ENCODE measurements around the gene NXF3.

Gene NXF3, protein sequence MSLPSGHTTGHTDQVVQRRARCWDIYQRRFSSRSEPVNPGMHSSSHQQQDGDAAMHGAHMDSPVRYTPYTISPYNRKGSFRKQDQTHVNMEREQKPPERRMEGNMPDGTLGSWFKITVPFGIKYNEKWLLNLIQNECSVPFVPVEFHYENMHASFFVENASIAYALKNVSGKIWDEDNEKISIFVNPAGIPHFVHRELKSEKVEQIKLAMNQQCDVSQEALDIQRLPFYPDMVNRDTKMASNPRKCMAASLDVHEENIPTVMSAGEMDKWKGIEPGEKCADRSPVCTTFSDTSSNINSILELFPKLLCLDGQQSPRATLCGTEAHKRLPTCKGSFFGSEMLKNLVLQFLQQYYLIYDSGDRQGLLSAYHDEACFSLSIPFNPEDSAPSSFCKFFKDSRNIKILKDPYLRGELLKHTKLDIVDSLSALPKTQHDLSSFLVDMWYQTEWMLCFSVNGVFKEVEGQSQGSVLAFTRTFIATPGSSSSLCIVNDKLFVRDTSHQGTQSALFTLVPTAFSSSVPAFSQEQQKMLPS

GRCh38 chrX:103092942-103093341 lies at the start of gene NXF3:
Gene NXF3 (minus strand): TSS chrX:103093143. CDS start chrX:103093023, 120 bp downstream.
- TF ChIP-seq, protein P1, sequence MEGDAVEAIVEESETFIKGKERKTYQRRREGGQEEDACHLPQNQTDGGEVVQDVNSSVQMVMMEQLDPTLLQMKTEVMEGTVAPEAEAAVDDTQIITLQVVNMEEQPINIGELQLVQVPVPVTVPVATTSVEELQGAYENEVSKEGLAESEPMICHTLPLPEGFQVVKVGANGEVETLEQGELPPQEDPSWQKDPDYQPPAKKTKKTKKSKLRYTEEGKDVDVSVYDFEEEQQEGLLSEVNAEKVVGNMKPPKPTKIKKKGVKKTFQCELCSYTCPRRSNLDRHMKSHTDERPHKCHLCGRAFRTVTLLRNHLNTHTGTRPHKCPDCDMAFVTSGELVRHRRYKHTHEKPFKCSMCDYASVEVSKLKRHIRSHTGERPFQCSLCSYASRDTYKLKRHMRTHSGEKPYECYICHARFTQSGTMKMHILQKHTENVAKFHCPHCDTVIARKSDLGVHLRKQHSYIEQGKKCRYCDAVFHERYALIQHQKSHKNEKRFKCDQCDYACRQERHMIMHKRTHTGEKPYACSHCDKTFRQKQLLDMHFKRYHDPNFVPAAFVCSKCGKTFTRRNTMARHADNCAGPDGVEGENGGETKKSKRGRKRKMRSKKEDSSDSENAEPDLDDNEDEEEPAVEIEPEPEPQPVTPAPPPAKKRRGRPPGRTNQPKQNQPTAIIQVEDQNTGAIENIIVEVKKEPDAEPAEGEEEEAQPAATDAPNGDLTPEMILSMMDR (IDR thresholded peaks at IDR 0.05), result no peak

- TF ChIP-seq, protein P1 (IDR thresholded peaks at IDR 0.05), result no peak
Observed at GRCh38 chrX:103124284-103124683, 31.3 kb upstream of the NXF3 start.

- TF ChIP-seq, protein P1 (IDR thresholded peaks at IDR 0.05), result no peak
Observed at GRCh38 chrX:103120748-103121147, 27.8 kb upstream of the NXF3 start.

- TF ChIP-seq, protein P1 (IDR thresholded peaks at IDR 0.05), result no peak
Observed at GRCh38 chrX:103107836-103108235, 14.9 kb upstream of the NXF3 start.

GRCh38 chrX:103101299-103102042 lies 8.5 kb upstream of the NXF3 start:
- TF ChIP-seq, protein P1 (IDR thresholded peaks at IDR 0.05), result no peak

GRCh38 chrX:103100484-103100883 lies 7.5 kb upstream of the NXF3 start:
- TF ChIP-seq, protein P1 (IDR thresholded peaks at IDR 0.05), result no peak

DNA sequence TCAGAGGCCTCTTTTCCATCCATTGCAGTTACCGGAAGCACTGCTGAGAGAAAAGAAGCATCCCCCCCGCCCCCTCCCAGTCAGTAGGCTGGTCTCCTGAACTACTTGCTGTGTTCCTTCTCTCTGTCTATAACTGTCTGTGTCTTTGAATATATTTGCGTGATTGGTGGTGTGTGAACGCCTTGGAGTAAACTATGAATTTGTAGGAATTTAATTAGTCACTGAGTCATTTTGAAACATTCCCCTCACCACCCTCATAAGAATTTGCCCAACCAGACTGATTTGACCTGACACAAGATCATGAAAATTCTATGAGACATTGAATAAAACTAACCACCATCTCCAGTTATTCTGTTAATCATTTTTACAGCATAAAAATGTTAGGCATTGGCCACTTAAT lies 6.7 kb upstream of the NXF3 start:
- TF ChIP-seq, protein P1 (IDR thresholded peaks at IDR 0.05), result no peak
